ENCODE results near the gene SEMA4D.

The SEMA4D gene

DNA sequence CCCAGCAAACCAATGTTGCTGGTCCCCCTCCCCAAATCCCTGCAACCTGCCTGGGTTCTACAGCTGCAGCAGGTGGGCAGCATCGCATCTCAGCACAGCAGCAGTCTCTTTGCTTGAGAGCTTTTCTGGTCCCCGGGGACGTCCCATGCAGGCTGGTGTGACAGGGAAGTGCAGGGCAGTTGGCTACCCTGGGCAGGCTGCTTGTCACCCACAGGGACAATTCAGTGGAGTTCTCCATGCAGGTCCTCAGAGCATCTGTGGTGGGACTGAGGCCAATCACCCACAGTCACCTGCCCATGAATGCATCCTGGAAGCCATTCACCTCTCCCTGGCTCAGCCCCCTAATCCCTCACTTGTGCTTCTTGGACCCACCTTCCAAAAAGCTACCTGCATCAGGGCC lies 43.9 kb upstream of the SEMA4D start:
- TF ChIP-seq ZFX (IDR thresholded peaks at IDR 0.05; ENCODE audit: borderline replicate concordance), result no peak
- TF ChIP-seq, protein P1, sequence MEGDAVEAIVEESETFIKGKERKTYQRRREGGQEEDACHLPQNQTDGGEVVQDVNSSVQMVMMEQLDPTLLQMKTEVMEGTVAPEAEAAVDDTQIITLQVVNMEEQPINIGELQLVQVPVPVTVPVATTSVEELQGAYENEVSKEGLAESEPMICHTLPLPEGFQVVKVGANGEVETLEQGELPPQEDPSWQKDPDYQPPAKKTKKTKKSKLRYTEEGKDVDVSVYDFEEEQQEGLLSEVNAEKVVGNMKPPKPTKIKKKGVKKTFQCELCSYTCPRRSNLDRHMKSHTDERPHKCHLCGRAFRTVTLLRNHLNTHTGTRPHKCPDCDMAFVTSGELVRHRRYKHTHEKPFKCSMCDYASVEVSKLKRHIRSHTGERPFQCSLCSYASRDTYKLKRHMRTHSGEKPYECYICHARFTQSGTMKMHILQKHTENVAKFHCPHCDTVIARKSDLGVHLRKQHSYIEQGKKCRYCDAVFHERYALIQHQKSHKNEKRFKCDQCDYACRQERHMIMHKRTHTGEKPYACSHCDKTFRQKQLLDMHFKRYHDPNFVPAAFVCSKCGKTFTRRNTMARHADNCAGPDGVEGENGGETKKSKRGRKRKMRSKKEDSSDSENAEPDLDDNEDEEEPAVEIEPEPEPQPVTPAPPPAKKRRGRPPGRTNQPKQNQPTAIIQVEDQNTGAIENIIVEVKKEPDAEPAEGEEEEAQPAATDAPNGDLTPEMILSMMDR (IDR thresholded peaks at IDR 0.05), result no peak
- H3K27ac ChIP-seq, result no peak overlapping the region

DNA sequence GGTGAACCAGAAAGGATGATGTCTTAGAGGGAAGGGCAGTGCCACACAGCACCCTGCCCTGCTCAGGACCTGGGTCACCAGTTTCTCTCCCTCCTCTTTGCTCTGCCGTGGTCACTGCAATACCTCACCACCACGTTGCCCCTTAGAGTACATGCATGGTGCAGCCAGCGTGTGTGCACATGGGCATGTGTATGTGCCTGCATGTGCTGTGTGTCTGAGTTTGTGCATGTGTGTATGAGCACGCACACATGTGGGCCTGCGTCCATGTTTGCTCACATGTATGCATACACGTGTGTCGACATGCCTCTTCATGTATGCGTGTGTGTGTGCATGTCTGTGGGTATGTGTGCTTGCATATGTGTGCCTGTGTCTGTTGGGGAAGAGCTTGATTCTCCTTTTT lies 41.5 kb upstream of the SEMA4D start:
- TF ChIP-seq, protein P1 (IDR thresholded peaks at IDR 0.05), result no peak
- H3K27ac ChIP-seq, result no peak overlapping the region

DNA sequence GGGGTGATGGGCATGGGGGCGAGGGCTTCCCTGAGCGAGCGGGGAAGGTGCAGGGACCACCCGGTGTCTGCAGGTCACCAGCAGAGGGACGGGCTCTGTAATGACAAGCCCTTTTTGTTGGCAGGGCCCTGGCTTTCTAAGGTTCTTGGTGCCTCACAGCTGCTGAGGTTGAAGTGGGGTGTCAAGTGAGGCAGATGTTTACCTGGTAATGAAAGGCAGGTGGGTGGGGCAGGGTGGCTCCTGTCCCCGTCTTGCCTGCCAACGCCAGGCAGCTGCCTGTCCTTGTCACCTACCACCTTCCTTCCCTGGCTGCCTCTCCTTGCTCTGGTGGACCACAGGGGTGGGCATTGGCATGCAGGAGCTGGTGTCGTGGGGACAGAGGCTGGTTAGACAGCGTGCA lies 41.0 kb upstream of the SEMA4D start:
- TF ChIP-seq, protein P1 (IDR thresholded peaks at IDR 0.05), result no peak
- TF ChIP-seq ZFX (IDR thresholded peaks at IDR 0.05; ENCODE audit: borderline replicate concordance), result no peak
- H3K27ac ChIP-seq, result no peak overlapping the region

DNA sequence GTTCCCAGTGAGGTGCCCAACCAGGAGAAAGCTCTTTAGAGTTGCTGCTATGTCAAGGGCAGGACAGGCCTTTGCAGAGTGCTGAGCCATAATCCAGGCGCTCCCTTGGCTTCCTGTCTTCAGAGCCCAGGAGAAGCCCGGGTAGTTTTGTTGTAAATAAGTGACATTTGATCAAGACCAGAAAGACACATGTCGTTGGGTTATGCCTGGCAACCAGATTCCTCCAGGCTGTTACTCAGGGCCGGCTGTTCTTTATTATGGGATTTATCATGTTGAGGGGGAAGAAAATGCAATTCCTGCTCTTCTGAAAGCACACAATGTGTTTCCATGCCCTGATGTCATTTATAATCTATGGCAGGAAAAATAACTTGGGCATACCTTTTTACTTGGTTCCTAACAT lies 39.3 kb upstream of the SEMA4D start:
- H3K27ac ChIP-seq, result no peak overlapping the region
- TF ChIP-seq, protein P1 (IDR thresholded peaks at IDR 0.05), result no peak
- no peak for TF ChIP-seq ZFX (IDR thresholded peaks at IDR 0.05; ENCODE audit: borderline replicate concordance)

DNA sequence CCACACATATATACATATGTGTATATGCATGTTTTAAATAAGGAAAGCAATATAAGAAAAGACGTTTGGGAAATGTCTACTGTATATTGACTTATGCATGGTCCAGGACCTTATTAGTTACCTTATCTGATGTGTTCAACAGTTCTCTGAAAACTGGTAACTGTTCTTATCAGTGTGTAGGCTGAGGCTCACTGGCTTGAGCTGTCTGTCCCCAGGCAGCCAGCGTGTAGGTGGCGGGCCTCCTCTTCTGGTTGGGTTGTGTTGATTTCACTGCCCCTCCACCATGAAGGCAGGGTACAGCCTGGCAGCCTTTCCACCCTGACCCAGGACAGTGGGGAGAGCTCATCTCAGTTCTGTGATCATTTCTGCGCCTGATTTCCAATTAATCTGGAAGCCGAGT lies 38.7 kb upstream of the SEMA4D start:
- TF ChIP-seq, protein P1 (IDR thresholded peaks at IDR 0.05), result no peak
- no peak for TF ChIP-seq ZFX (IDR thresholded peaks at IDR 0.05; ENCODE audit: borderline replicate concordance)
- no peak overlapping the region for H3K27ac ChIP-seq

DNA sequence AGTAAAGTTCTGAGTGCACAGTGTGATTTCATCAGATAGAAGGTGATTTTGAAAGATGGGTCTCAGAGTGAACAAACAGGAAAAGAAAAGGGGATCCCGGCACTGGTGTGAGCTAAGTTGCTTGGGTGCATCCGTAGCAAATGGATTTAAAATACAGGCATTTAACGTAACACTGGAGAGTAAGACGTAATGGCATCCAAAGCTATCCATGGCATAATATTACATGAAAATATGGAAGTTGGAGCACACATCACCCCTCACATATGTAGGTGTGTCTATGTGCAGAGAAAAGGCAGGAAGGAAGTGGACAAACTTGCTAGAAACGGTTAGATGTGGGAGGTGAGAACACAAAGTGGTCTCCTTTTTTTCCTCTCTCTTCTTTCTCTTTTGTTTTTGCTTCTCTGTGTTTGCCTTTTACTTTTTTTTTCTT lies 38.2 kb upstream of the SEMA4D start:
- TF ChIP-seq, protein P1 (IDR thresholded peaks at IDR 0.05), result no peak
- no peak for TF ChIP-seq ZFX (IDR thresholded peaks at IDR 0.05; ENCODE audit: borderline replicate concordance)
- H3K27ac ChIP-seq, result no peak overlapping the region

DNA sequence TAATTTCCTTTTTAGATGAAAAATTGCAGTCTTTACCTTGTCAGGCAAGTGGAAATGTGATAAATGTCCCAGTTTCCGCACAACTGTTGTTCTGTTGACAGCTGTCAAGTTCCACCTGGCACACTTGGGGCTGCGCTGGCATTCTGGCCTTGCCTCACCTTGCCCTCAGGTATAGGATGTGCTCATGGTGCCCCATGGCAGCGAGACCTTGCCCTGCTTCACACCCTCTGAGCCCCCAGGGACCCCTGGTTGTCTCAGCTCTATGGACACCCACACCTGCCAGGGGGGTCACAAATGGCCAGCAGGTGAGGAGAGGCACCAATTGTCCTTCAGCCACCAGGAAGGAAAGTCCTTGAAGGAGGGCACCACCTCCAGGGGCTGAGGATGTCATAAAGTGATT lies 37.5 kb upstream of the SEMA4D start:
- TF ChIP-seq, protein P1 (IDR thresholded peaks at IDR 0.05), result no peak
- TF ChIP-seq ZFX (IDR thresholded peaks at IDR 0.05; ENCODE audit: borderline replicate concordance), result no peak

More for the DNA sequence above, 37.5 kb upstream of the SEMA4D start:
- H3K27ac ChIP-seq, result no peak overlapping the region
